ENCODE results near the gene PEBP1. TPM values are rescaled to one million over a fixed set of nuclear protein-coding genes. Genes with fewer than 3 reads are reported as not detected.

Gene PEBP1
- total RNA-seq, 4 donors from 2014 or later = 124 to 438 (median 279) TPM

DNA sequence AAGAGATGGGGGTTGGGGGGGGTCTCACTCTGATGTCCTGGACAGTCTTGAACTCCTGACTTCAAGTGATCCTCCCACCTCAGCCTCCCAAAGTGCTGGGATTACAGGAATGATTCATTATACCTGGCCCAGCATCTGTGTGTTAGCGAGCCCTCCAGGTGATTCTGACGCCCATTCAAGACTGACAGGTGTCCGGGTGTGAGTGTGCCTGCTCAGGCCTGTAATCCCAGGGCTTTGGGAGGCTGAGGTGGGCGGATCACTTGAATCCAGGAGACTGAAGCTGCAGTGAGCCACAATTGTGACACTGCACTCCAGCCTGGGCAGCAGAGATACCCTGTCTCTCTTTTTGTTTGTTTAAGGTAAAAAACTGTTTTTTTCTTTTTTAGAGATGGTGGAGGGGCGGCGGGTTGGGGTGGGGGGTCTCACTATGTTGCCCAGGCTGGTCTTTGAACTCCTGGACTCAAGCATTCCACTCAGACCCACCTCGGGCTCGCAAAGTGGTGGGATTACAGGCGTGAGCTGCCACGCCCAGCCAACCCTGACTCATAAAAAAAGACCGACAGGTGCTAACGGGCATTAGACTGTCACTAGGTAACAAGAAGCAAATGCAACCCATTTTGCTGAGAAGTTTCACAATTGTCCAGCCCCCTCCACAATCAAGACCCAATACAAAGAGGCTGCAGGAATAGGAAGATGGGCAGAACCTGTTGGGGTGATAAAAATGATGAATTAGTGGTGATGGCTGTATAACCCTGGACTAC, 36.8 kb upstream of the PEBP1 start:
- in situ Hi-C loops (cut with MboI; ENCODE audit: low pct_ligation_motif_present in 1 of 4, low pct_unique_long_range_greater_than_20kb in 1 of 4, low sequenced_read_pairs in 3 of 4) = no loop called here
- intact Hi-C loops (cut with DNase I; ENCODE audit: low total_unique reads) = no loop called here
- H3K27ac ChIP-seq = peak overlapping the region; percentile 75 to 81 (median 80)
- H3K27me3 ChIP-seq = no peaks in the 10 kb centered on the region
- H3K4me1 ChIP-seq = peaks cover 5 to 38% (median 23%) of the 10 kb centered on the region in 4 donors
- no peaks in the 10 kb centered on the region for H3K36me3 ChIP-seq
- 51 to 56% methylated on average over 8 to 12 of the region's 12 CpGs for whole genome bisulfite sequencing, 2 donors (ENCODE audit: low coverage in 1 of 2)
- H3K9me3 ChIP-seq = no peaks in the 10 kb centered on the region
- TF ChIP-seq POLR2AphosphoS5 (IDR thresholded peaks at IDR 0.05) (no peak), POLR2A (IDR thresholded peaks at IDR 0.05) (no peak), EP300 (IDR thresholded peaks at IDR 0.05; ENCODE audit: low read depth) (no peak)
- TF ChIP-seq, protein P1, sequence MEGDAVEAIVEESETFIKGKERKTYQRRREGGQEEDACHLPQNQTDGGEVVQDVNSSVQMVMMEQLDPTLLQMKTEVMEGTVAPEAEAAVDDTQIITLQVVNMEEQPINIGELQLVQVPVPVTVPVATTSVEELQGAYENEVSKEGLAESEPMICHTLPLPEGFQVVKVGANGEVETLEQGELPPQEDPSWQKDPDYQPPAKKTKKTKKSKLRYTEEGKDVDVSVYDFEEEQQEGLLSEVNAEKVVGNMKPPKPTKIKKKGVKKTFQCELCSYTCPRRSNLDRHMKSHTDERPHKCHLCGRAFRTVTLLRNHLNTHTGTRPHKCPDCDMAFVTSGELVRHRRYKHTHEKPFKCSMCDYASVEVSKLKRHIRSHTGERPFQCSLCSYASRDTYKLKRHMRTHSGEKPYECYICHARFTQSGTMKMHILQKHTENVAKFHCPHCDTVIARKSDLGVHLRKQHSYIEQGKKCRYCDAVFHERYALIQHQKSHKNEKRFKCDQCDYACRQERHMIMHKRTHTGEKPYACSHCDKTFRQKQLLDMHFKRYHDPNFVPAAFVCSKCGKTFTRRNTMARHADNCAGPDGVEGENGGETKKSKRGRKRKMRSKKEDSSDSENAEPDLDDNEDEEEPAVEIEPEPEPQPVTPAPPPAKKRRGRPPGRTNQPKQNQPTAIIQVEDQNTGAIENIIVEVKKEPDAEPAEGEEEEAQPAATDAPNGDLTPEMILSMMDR (IDR thresholded peaks at IDR 0.05) = no peak
- H3K4me3 ChIP-seq = no peak overlapping the region
- peak; percentile 59 for DNase-seq

DNA sequence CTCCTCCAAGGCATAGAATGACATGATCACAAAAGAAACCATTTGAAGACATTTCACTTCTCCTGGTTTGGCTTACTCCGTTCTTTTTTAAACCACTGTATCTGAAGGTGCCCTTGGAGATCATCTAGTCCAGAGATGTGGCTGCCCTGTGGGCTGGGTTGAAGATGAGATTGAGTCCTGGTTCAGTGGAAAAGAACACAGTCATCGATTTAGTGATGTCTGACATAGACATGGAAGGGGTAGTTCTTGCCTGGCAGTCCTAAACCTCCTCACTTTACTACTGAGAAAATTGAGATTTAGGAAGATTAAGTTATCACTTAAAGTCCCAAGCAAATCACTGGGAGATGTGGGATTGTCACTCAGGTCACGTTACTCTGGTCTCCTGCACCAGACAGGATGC, 34.9 kb upstream of the PEBP1 start:
- no peaks in the 10 kb centered on the region for H3K27me3 ChIP-seq
- peaks cover 5 to 48% (median 26%) of the 10 kb centered on the region in 4 donors for H3K4me1 ChIP-seq
- no peaks in the 10 kb centered on the region for H3K9me3 ChIP-seq
- in situ Hi-C loops (cut with MboI; ENCODE audit: low pct_ligation_motif_present in 1 of 4, low pct_unique_long_range_greater_than_20kb in 1 of 4, low sequenced_read_pairs in 3 of 4) = no loop called here
- no peak for DNase-seq
- H3K36me3 ChIP-seq = no peaks in the 10 kb centered on the region
- intact Hi-C loops (cut with DNase I; ENCODE audit: low total_unique reads) = no loop called here
- 91 to 96% methylated on average over 3 of the region's 3 CpGs for WGBS, 2 donors (ENCODE audit: low coverage in 1 of 2)
- no peak overlapping the region for H3K27ac ChIP-seq
- no peak overlapping the region for H3K4me3 ChIP-seq
- TF ChIP-seq EP300 (IDR thresholded peaks at IDR 0.05; ENCODE audit: low read depth) (no peak), POLR2AphosphoS5 (IDR thresholded peaks at IDR 0.05) (no peak), POLR2A (IDR thresholded peaks at IDR 0.05) (no peak)
- TF ChIP-seq, protein P1 (IDR thresholded peaks at IDR 0.05) = no peak

DNA sequence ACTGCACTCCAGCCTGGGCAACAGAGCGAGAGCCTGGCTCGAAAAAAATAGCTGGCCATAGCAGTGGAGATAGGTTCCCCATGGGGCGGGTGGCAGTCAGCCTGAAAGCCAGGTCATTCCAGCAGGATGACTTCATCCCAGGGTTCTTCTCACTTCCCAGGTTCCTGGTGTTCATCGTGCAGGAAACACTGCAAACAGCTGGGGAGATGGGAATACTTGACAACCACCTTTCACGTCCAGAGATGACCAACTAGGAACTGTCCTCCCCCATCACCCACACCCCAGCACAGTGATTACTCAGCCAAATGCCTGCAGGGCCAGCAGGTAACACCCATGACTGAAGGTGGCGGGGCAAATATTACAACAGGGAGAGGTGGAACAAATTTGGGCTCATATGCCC, 33.9 kb upstream of the PEBP1 start:
- H3K4me1 ChIP-seq = peaks cover 5 to 48% (median 26%) of the 10 kb centered on the region in 4 donors
- H3K9me3 ChIP-seq = no peaks in the 10 kb centered on the region
- in situ Hi-C loops (cut with MboI; ENCODE audit: low pct_ligation_motif_present in 1 of 4, low pct_unique_long_range_greater_than_20kb in 1 of 4, low sequenced_read_pairs in 3 of 4) (no loop called here), intact Hi-C loops (cut with DNase I; ENCODE audit: low total_unique reads) (no loop called here)
- peak; percentile 35 for DNase-seq
- peak overlapping the region in 1 of 4 donors; percentile 66 for H3K4me3 ChIP-seq
- no peaks in the 10 kb centered on the region for H3K27me3 ChIP-seq
- WGBS, 2 donors (ENCODE audit: low coverage in 1 of 2) = 57% methylated on average over 6 of the region's 6 CpGs; no CpG with 5 or more reads in 1 of the 2 donors
- peak overlapping the region in 3 of 4 donors; percentile 23 to 93 (median 88) for H3K27ac ChIP-seq
- TF ChIP-seq EP300 (IDR thresholded peaks at IDR 0.05; ENCODE audit: low read depth) (no peak), POLR2AphosphoS5 (IDR thresholded peaks at IDR 0.05) (peak in 1 of 3 donors; percentile 47)
- no peaks in the 10 kb centered on the region for H3K36me3 ChIP-seq

DNA sequence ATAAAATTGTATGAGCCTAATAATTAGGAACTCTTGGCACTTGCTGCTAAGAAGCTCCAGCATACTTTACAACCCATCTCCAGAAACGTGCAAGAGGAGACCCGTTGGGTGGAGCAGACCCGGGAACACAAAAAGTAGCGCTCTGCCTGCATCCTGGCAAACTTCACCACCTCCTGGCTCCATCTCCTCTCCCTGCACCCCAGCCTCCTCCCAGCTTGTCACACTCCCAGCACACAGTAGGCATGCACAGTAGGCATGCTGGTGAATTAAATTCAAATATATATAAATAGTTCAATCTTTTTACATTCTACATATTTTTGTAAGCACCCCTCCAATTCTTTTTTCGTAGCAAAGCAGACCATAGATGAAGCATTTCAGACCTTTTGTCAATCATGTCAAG, 33.3 kb upstream of the PEBP1 start:
- H3K27ac ChIP-seq = peak overlapping the region; percentile 88 to 95 (median 92)
- TF ChIP-seq POLR2AphosphoS5 (IDR thresholded peaks at IDR 0.05) = no peak
- no peaks in the 10 kb centered on the region for H3K36me3 ChIP-seq
- no peaks in the 10 kb centered on the region for H3K27me3 ChIP-seq
- peaks cover 5 to 47% (median 26%) of the 10 kb centered on the region in 4 donors for H3K4me1 ChIP-seq
- H3K9me3 ChIP-seq = no peaks in the 10 kb centered on the region
- in situ Hi-C loops (cut with MboI; ENCODE audit: low pct_ligation_motif_present in 1 of 4, low pct_unique_long_range_greater_than_20kb in 1 of 4, low sequenced_read_pairs in 3 of 4) = no loop called here
- H3K4me3 ChIP-seq = peak overlapping the region in 3 of 4 donors; percentile 66 to 85 (median 77)
- DNase-seq = no peak
- WGBS, 2 donors (ENCODE audit: low coverage in 1 of 2) = 31 to 46% methylated on average over 3 to 5 of the region's 5 CpGs
- intact Hi-C loops (cut with DNase I; ENCODE audit: low total_unique reads) = no loop called here

DNA sequence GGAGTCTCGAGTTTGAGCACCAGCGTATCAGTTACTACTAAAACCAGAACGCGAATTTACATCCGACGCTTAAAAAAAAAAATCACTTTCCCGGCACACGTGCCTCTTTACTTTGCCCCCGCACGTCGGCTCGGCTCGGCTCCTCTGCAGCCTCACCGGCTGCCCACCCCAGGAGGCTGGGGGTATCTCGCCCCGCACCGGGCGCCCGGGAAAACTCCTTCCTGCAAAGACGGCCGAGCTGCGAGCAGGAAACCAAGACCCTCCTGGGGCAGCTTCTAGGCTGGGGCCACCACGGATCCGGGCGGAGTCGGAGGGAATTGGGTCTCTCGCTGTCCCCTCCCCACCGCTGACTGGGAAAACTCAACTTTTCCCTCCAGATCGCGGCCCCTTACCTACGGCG, 32.7 kb upstream of the PEBP1 start:
- TF ChIP-seq EP300 (IDR thresholded peaks at IDR 0.05; ENCODE audit: low read depth) (no peak), POLR2AphosphoS5 (IDR thresholded peaks at IDR 0.05) (no peak), POLR2A (IDR thresholded peaks at IDR 0.05) (no peak)
- TF ChIP-seq, protein P1 (IDR thresholded peaks at IDR 0.05) = no peak
- peak; percentile 31 for DNase-seq
- in situ Hi-C loops (cut with MboI; ENCODE audit: low pct_ligation_motif_present in 1 of 4, low pct_unique_long_range_greater_than_20kb in 1 of 4, low sequenced_read_pairs in 3 of 4) (no loop called here), intact Hi-C loops (cut with DNase I; ENCODE audit: low total_unique reads) (no loop called here)
- 0 to 2% methylated on average over 7 to 32 of the region's 32 CpGs for WGBS, 2 donors (ENCODE audit: low coverage in 1 of 2)
- peaks cover 5 to 44% (median 24%) of the 10 kb centered on the region in 4 donors for H3K4me1 ChIP-seq
- H3K9me3 ChIP-seq = no peaks in the 10 kb centered on the region
- H3K36me3 ChIP-seq = no peaks in the 10 kb centered on the region
- peak overlapping the region; percentile 66 to 85 (median 74) for H3K4me3 ChIP-seq
- peak overlapping the region; percentile 88 to 95 (median 92) for H3K27ac ChIP-seq
- H3K27me3 ChIP-seq = no peaks in the 10 kb centered on the region
